H1 (cell line): ENCODE results near the gene POLE4. TPM values are rescaled to one million over a fixed set of nuclear protein-coding genes. Genes with fewer than 3 reads are reported as not detected.

Experiments used
- CTCF ChIA-PET: fragments of 300-600 bp; sonication (Branson Sonifier 250); formaldehyde crosslinking; loops from one replicate; lab custom pipeline; 2021; ENCODE audit not compliant: partially characterized antibody; lab: Charles Lee
- POLR2A ChIA-PET: fragments of 300-600 bp; sonication (Branson Sonifier 250); formaldehyde crosslinking; loops from one replicate; lab custom pipeline; 2021; ENCODE audit warnings: inconsistent platforms; ENCODE audit not compliant: partially characterized antibody; lab: Charles Lee
- DNase-seq, 2 experiments: peaks; one replicate each; pipeline versions ENCODE4 v3.0.0 to v3.0.0-alpha.2; 2010 to 2022; ENCODE audit warnings: low spot score in 2 of 2, low read depth in 1 of 2, mixed read lengths in 1 of 2
- FAIRE-seq: peaks from 2 replicates; lab custom pipeline; 2011; peaks lifted over from hg19 to GRCh38; lab: Jason Lieb, UNC
- H2AFZ ChIP-seq: 2 replicates; pipeline ENCODE4 v1.8.1; 2012; ENCODE audit warnings: low read length, inconsistent platforms
- H2AK5ac ChIP-seq: 2 replicates; pipeline ENCODE4 v1.6.1; 2013; ENCODE audit warnings: low read depth, low read length
- H2BK120ac ChIP-seq: replicated peaks from 2 replicates; pipeline ENCODE3; 2013; ENCODE audit warnings: low read depth, low read length, inconsistent platforms
- H2BK12ac ChIP-seq: 2 replicates; pipeline ENCODE4 v1.6.1; 2013; ENCODE audit warnings: low read depth, low read length
- H2BK15ac ChIP-seq: 2 replicates; pipeline ENCODE4 v1.6.1; 2013; ENCODE audit warnings: low read length
- H2BK20ac ChIP-seq: 2 replicates; pipeline ENCODE4 v1.6.1; 2013; ENCODE audit warnings: low read length
- H2BK5ac ChIP-seq: 2 replicates; pipeline ENCODE4 v1.6.1; 2013; ENCODE audit warnings: low read depth, low read length
- H3K14ac ChIP-seq: 2 replicates; pipeline ENCODE4 v1.6.1; 2013; ENCODE audit warnings: inconsistent platforms; ENCODE audit not compliant: insufficient read length
- H3K18ac ChIP-seq: 2 replicates; pipeline ENCODE4 v1.6.1; 2013; ENCODE audit warnings: low read length; ENCODE audit errors: extremely low read depth
- H3K23ac ChIP-seq: 2 replicates; pipeline ENCODE4 v1.6.1; 2013; ENCODE audit warnings: inconsistent platforms; ENCODE audit not compliant: insufficient read length
- H3K23me2 ChIP-seq: 2 replicates; pipeline ENCODE4 v1.6.1; 2013; ENCODE audit warnings: low read depth, low read length
- H3K27ac ChIP-seq: 2 replicates; pipeline ENCODE4 v1.6.1; 2011; ENCODE audit warnings: low read depth, low read length, inconsistent platforms
- H3K27me3 ChIP-seq, 4 experiments: replicated peaks in 1 of 4; 1 replicate in 1 of 4; 2 replicates in 3 of 4; pipeline versions ENCODE4 v1.6.1 to v1.8.1; 2011 to 2013; ENCODE audit warnings: low read length in 3 of 4, mild to moderate bottlenecking in 3 of 4, inconsistent platforms in 2 of 4, mixed read lengths in 2 of 4, moderate library complexity in 1 of 4; ENCODE audit not compliant: control insufficient read depth in 3 of 4, insufficient read depth in 3 of 4; ENCODE audit errors: extremely low read depth in 1 of 4
- H3K36me3 ChIP-seq, 4 experiments: 2 replicates each; pipeline versions ENCODE4 v1.6.1 to v1.8.1; 2011 to 2013; ENCODE audit warnings: mild to moderate bottlenecking in 4 of 4, low read length in 3 of 4, moderate library complexity in 2 of 4, control low read depth in 1 of 4, inconsistent platforms in 1 of 4; ENCODE audit not compliant: insufficient read depth in 4 of 4, control insufficient read depth in 2 of 4
- H3K4ac ChIP-seq: replicated peaks from 2 replicates; pipeline ENCODE3; 2013; ENCODE audit warnings: low read length, low read depth, mixed read lengths, inconsistent platforms; ENCODE audit not compliant: insufficient read length
- H3K4me1 ChIP-seq, 4 experiments: replicated peaks in 1 of 4; 1 replicate in 1 of 4; 2 replicates in 3 of 4; pipeline versions ENCODE4 v1.6.1 to v1.8.1; 2011 to 2013; ENCODE audit warnings: low read length in 3 of 4, inconsistent platforms in 2 of 4, mixed read lengths in 1 of 4; ENCODE audit not compliant: insufficient read depth in 4 of 4, control insufficient read depth in 3 of 4
- H3K4me2 ChIP-seq, 2 experiments: 2 replicates each; pipeline versions ENCODE4 v1.6.1 to v1.8.1; 2011 to 2013; ENCODE audit warnings: low read depth in 2 of 2, low read length in 2 of 2, control low read depth in 1 of 2, inconsistent platforms in 1 of 2, mild to moderate bottlenecking in 1 of 2; ENCODE audit not compliant: insufficient read depth in 1 of 2
- H3K4me3 ChIP-seq, 4 experiments: fragments of 200-600, 300-600 bp in 1 of 4; sonication (generic), shearing (Covaris generic), sonication (Bioruptor Twin) in 1 of 4; 2 replicates each; pipeline versions ENCODE4 v1.5.1 to v1.8.1; 2011 to 2016; ENCODE audit warnings: low read length in 4 of 4, low read depth in 3 of 4, control low read depth in 2 of 4, inconsistent platforms in 2 of 4, mild to moderate bottlenecking in 2 of 4, mixed read lengths in 1 of 4, moderate library complexity in 1 of 4; ENCODE audit not compliant: insufficient read depth in 2 of 4; ENCODE audit errors: extremely low read depth in 1 of 4
- H3K56ac ChIP-seq: replicated peaks from 2 replicates; pipeline ENCODE3; 2013; ENCODE audit warnings: low read depth, mild to moderate bottlenecking, mixed read lengths, low read length, inconsistent platforms; ENCODE audit not compliant: insufficient read length
- H3K79me1 ChIP-seq: 2 replicates; pipeline ENCODE4 v1.6.1; 2013; ENCODE audit warnings: low read depth, low read length, control low read depth
- H3K79me2 ChIP-seq, 2 experiments: 2 replicates each; pipeline versions ENCODE4 v1.6.1 to v1.8.1; 2012 to 2013; ENCODE audit warnings: low read length in 2 of 2, mild to moderate bottlenecking in 2 of 2, inconsistent platforms in 1 of 2; ENCODE audit not compliant: insufficient read depth in 2 of 2, control insufficient read depth in 1 of 2
- H3K9ac ChIP-seq, 4 experiments: replicated peaks in 1 of 4; 1 replicate in 1 of 4; 2 replicates in 3 of 4; pipeline versions ENCODE4 v1.6.1 to v1.8.1; 2011 to 2013; ENCODE audit warnings: low read depth in 3 of 4, low read length in 3 of 4, control low read depth in 2 of 4, mild to moderate bottlenecking in 2 of 4, moderate library complexity in 2 of 4, inconsistent platforms in 1 of 4; ENCODE audit errors: extremely low read depth in 1 of 4
- H3K9me3 ChIP-seq, 2 experiments: 2 replicates each; pipeline versions ENCODE4 v1.6.1 to v1.8.1; 2012 to 2013; ENCODE audit warnings: mild to moderate bottlenecking in 2 of 2, moderate library complexity in 2 of 2, control low read depth in 1 of 2, inconsistent platforms in 1 of 2, low read depth in 1 of 2, low read length in 1 of 2, mixed read lengths in 1 of 2; ENCODE audit not compliant: insufficient read depth in 2 of 2
- H4K20me1 ChIP-seq, 2 experiments: replicated peaks in 1 of 2; 2 replicates each; pipeline versions ENCODE3 to v1.8.1; 2011 to 2013; ENCODE audit warnings: inconsistent platforms in 2 of 2, low read length in 2 of 2, mild to moderate bottlenecking in 1 of 2; ENCODE audit not compliant: insufficient read depth in 2 of 2, control insufficient read depth in 1 of 2
- H4K5ac ChIP-seq: 2 replicates; pipeline ENCODE4 v1.6.1; 2013; ENCODE audit warnings: low read length, low read depth, mixed read lengths, inconsistent platforms; ENCODE audit not compliant: insufficient read length
- H4K8ac ChIP-seq: 2 replicates; pipeline ENCODE4 v1.8.0; 2013; ENCODE audit warnings: mild to moderate bottlenecking, moderate library complexity, low read length, inconsistent platforms; ENCODE audit not compliant: insufficient read depth; ENCODE audit errors: extremely low read depth
- H4K91ac ChIP-seq: replicated peaks from 2 replicates; pipeline ENCODE3; 2013; ENCODE audit warnings: low read length, mixed read lengths, inconsistent platforms; ENCODE audit not compliant: insufficient read length
- HDAC6 ChIP-seq: IDR thresholded peaks from one replicate; pipeline ENCODE4 v1.7.1; 2012; ENCODE audit warnings: low read depth, mild to moderate bottlenecking, inconsistent platforms, low read length, moderate library complexity
- SIX5 ChIP-seq: IDR thresholded peaks from 2 replicates; pipeline ENCODE4 v1.6.1; 2011; ENCODE audit warnings: mild to moderate bottlenecking, low read depth, low read length
- WGBS, 2 experiments: shearing (Covaris generic) in 1 of 2; methylation state at CpG; one replicate each; pipeline versions ENCODE4 v1.1.6 to v1.1.7; 2013 to 2015; ENCODE audit warnings: low lambda C conversion rate in 2 of 2, mixed read lengths in 2 of 2, inconsistent platforms in 1 of 2, low coverage in 1 of 2, missing lambda C conversion rate in 1 of 2; ENCODE audit not compliant: insufficient replicate concordance in 2 of 2, insufficient coverage in 1 of 2, insufficient read length in 1 of 2; ENCODE audit errors: extremely low coverage in 1 of 2, missing lambda C conversion rate in 1 of 2; 5-methylcytosine and 5-hydroxymethylcytosine counted together
- polyA plus RNA-seq, 7 experiments: library from polyadenylated mRNA; depleted of rRNA in 3 of 7; stranded (reverse) in 5 of 7; unstranded in 2 of 7; fragments of >200 nt in 5 of 7; fragments of 200-250 nt in 2 of 7; gene quantifications; 1 replicate in 5 of 7; 2 replicates in 1 of 7; 4 replicates in 1 of 7; pipeline versions ENCODE4 v1.2.1 to v1.2.3, GENCODE V29; 2011 to 2013; ENCODE audit warnings: missing spikeins in 2 of 7, mixed read lengths in 2 of 7
- total RNA-seq: library from RNA; stranded (reverse); fragmentation: NEBNext Ultra II Directional; extraction: Animal tissue kit (Norgen Biotek cat#: 25700); gene quantifications from 2 replicates; pipeline ENCODE4 v1.2.1, GENCODE V29; 2021

The POLE4 gene
- total and polyA plus RNA-seq, 2 of the 8 experiments (the other 6 are each of a cell fraction or from before 2014, with no cell fraction given): 16.7 to 44.7 TPM

- CTCF ChIA-PET: interaction anchor here (0.6 to 1.0 kb wide), 6 partner anchors 9 to 614 kb away, joined by 3 to 5 read pairs (median 3); no protein-coding TSS in a partner anchor
- FAIRE-seq (no peak), DNase-seq (no peak)
- H4K5ac ChIP-seq: no peak overlapping the region
- no peaks in the 10 kb centered on the region for H3K4me1 ChIP-seq
- H2BK12ac ChIP-seq: no peak overlapping the region
- H3K27me3 ChIP-seq: no peaks in the 10 kb centered on the region
- no peaks in the 10 kb centered on the region for H3K9me3 ChIP-seq
- H3K27ac ChIP-seq: no peak overlapping the region
- H4K91ac ChIP-seq: no peak overlapping the region
- H3K23ac ChIP-seq: no peak overlapping the region
- no peak overlapping the region for H2BK15ac ChIP-seq
- no peak overlapping the region for H3K4me2 ChIP-seq
- H2AK5ac ChIP-seq: no peak overlapping the region
- H3K79me1 ChIP-seq: no peaks in the 10 kb centered on the region
- H3K4ac ChIP-seq: no peak overlapping the region
- no peaks in the 10 kb centered on the region for H3K23me2 ChIP-seq
- H4K8ac ChIP-seq: no peak overlapping the region
- H3K79me2 ChIP-seq: no peaks in the 10 kb centered on the region
- H4K20me1 ChIP-seq: no peaks in the 10 kb centered on the region
- WGBS, 2 experiments: 85% methylated on average over 2 of the region's 2 CpGs; no CpG with 5 or more reads in 1 of the 2 experiments
- peak overlapping the region; percentile 70; the same call in 1 of the 2 replicates for H2AFZ ChIP-seq
- no peak overlapping the region for H3K14ac ChIP-seq
- no peak overlapping the region for H3K18ac ChIP-seq
- POLR2A ChIA-PET: no interaction called here
- H3K9ac ChIP-seq: no peak overlapping the region
- H2BK20ac ChIP-seq: no peak overlapping the region
- H2BK5ac ChIP-seq: no peak overlapping the region
- no peak overlapping the region for H3K56ac ChIP-seq
- H2BK120ac ChIP-seq: no peak overlapping the region
- TF ChIP-seq SIX5 (peak; percentile 55), HDAC6 (no peak)
- no peaks in the 10 kb centered on the region for H3K36me3 ChIP-seq
- no peak overlapping the region for H3K4me3 ChIP-seq
Observed at GRCh38 chr2:75003773-75004172, 45.3 kb downstream of the POLE4 start.
